WTC11 (cell line): ENCODE results near the gene ASTN2.

Experiments
- CBFB ChIP-seq: sonication (generic); formaldehyde crosslinking; IDR thresholded peaks from 2 replicates; pipeline ENCODE4 v1.8.1; 2022; ENCODE audit warnings: mild to moderate bottlenecking, low read depth, missing genetic modification reagents
- CTCF ChIP-seq: fragments of 200-600 bp; IDR thresholded peaks from 2 replicates; pipeline ENCODE4 v1.8.0; 2022; ENCODE audit warnings: antibody characterized with exemption
- MAX ChIP-seq: sonication (generic); formaldehyde crosslinking; IDR thresholded peaks from 2 replicates; pipeline ENCODE4 v1.8.0; 2022; ENCODE audit warnings: mild to moderate bottlenecking, missing genetic modification reagents
- PREB ChIP-seq: sonication (generic); formaldehyde crosslinking; IDR thresholded peaks from 2 replicates; pipeline ENCODE4 v1.8.1; 2022; ENCODE audit warnings: mild to moderate bottlenecking, missing genetic modification reagents, moderate library complexity, borderline replicate concordance
- SMAD3 ChIP-seq: sonication (generic); formaldehyde crosslinking; IDR thresholded peaks from 2 replicates; pipeline ENCODE4 v1.8.0; 2022; ENCODE audit warnings: missing genetic modification reagents, mild to moderate bottlenecking, borderline replicate concordance
- TEAD4 ChIP-seq: sonication (generic); formaldehyde crosslinking; IDR thresholded peaks from 2 replicates; pipeline ENCODE4 v1.8.0; 2022; ENCODE audit warnings: mild to moderate bottlenecking, missing genetic modification reagents
- ZNF219 ChIP-seq: sonication (generic); formaldehyde crosslinking; IDR thresholded peaks from 2 replicates; pipeline ENCODE4 v1.8.0; 2023; ENCODE audit warnings: missing genetic modification reagents, mild to moderate bottlenecking, borderline replicate concordance

- TF ChIP-seq SMAD3 (CRISPR knock-in tag): no peak
- no peak for TF ChIP-seq CTCF
- no peak for TF ChIP-seq CBFB (CRISPR knock-in tag)
- TF ChIP-seq TEAD4 (CRISPR knock-in tag): no peak
- TF ChIP-seq MAX (CRISPR knock-in tag): no peak
- TF ChIP-seq ZNF219: no peak
- no peak for TF ChIP-seq PREB
These were observed 331.3 kb downstream of the ASTN2 start for GRCh38 chr9:117083559-117083958.
